ENCODE measurements around the gene USH2A.

- TF ChIP-seq POLR2A (IDR thresholded peaks at IDR 0.05), result no peak
- TF ChIP-seq CTCF (IDR thresholded peaks at IDR 0.05), result no peak
Observed at GRCh38 chr1:215789981-215790380, 633.3 kb downstream of the USH2A start.

All from testis (tissue), 2 donors.